ENCODE data around the gene IER5L.
"Not testable (repeated sequence)": the region's sequence is repeated elsewhere in the genome, so short reads cannot be mapped to it uniquely, and the experiment has no call there.

Gene IER5L

DNA sequence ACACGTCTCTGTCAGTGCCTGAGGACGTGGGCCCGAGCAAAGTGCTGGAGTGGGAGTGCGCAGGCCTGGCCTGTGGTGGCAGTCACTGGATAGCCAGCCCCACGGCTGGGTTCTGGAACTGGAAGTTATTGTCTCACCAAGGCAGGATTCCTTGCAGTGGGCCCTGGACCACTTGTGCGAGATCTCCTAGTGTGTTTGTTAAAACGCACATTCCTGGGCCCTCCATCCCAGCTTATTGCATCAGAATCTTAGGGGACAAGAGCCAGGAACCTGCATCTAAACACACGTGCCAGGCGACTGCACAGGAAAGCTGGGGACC is 40.0 kb downstream of the IER5L start:
- no peak for DNase-seq

DNA sequence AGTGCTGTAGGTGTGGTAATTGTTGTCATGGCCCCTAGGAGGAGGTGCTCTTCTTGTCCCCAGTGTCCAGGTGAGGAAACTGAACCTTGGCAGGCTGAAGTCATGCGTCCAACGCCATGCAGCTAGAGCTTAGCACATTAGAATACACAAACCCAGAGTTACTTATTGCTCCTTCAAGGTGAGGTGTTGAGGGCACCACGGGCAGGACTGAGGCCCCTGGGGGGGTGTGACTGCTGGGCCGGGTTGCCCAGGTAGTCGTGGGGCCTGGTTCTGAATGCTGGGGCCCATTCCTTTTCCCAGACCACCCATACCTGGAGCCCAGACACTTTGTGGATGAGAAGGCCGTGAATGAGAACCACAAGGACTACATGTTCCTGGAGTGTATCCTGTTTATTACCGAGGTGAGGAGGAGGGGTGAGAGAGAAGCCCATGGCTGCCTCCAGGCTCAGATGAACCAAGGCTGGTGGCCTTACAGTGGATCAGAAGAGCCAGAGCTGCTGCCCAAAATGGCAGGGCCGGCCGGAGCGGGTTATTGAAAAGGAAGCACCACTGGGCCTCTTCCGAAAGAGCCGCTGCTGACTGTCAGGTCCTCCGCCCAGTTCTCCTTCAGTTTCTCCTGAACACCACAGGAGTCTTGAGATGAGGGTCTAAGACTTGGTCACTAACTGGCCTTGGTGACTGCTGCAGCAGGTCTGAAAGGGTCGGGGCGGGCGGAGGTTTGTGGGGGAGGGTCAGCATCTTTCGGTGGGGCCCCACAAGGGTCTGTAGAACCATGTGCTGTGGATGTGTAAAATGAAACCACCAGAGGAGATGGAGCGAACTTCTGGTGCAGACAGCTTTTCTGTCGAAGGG is 40.5 kb downstream of the IER5L start:
- DNase-seq: no peak

DNA sequence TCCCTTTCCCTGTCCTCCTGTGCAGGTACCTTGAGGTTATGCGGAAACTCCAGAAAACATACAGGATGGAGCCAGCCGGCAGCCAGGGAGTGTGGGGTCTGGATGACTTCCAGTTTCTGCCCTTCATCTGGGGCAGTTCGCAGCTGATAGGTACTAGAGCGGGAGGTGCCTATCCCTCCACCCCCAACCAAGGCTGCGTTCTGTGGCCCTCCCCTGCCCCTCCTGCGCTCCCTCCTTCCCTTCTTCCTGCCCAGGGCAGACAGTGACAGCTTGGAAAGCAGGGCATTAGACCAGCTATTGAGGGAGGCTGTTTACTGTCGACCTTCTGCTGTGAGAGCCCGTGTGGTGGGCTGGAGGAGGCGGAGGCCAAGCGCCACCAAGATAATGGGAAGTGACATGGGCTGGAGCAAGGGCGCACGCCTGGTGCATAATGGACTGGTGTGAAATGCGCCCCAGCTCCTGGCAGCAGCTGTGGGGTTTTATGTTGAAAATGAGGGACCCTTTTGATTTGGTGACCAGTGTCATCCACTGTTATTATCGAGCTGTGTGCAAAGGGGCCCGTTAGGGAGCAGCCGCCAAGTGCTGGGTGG is 41.5 kb downstream of the IER5L start:
- DNase-seq: no peak

DNA sequence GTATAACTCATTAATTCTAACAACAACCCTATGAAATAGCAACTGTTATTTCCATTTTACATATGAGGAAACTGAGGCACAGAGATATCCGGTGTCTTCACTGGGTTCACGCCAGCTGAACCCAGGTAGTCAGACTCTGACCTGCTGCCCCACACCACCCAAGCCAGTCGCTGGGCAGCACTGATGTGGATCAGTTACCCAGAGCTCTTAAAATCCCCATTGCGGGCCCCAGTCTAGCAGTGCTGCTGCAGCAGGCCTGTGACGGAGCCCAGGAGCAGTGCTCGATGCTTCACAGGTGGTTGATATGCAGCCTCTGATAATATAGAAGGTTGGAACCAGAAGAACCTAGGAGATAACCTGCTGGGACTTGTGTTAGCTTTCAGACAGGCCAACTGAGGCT is 42.6 kb downstream of the IER5L start:
- no peak for DNase-seq

DNA sequence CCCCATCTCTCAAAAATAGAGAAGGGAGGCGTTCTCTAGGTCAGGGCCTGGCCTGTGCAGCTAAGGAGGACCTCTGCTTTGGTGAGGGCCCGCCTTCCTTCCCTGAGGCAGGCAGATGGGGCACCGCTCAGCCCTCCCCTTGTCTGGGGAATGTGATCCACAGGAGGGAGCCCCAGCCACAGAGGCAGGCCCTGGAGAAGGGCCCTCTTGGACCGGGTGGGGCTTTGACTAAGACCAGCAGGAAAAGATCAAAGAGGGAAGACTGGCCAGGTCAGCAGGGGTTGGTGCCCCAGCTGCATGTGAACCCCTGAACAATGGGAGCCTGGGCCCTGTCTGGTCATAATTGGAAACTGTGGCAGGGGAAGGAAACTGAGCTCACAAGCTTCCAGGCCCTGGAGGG is 45.0 kb downstream of the IER5L start:
- DNase-seq: no peak

- DNase-seq: peak; percentile 79 to 80
Measured at GRCh38 chr9:129131300-129132145, 46.5 kb downstream of the IER5L start.

DNA sequence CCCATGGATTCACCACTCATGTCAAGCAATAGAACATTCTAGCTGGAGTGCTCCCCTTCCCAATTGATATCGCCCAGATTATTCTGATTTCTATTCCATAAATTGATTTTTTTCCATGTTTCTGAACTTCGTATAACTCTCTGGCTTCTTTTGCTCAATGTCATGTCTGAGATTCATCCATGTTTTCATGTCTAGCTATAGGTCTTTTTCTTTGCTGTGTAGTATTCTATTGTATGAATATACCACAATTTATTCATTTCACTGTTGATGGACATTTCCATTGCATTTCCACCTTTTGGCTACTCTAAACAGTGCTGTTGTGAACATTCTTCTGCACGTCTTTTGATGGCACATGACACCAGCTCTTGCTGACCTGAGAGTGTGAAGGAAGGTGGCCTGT is 47.3 kb downstream of the IER5L start:
- no peak for DNase-seq

DNA sequence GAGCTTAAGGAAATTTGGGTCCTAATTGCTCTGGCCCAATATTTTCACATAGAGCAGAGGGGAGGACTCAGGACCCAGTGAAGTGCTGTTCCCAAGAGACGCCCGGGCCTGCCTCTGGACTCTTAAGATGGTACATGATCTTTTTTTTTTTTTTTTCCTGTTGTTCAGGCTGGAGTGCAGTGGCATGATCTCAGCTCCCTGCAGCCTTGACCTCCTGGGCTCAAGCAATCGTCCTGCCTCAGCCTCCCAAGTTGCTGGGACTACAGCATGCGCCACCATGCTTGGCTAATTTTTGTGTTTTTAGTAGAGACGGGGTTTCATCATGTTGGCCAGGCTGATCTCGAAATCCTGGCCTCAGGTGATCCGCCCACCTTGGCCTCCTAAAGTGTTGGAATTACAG is 47.8 kb downstream of the IER5L start:
- DNase-seq: not testable (repeated sequence)

DNA sequence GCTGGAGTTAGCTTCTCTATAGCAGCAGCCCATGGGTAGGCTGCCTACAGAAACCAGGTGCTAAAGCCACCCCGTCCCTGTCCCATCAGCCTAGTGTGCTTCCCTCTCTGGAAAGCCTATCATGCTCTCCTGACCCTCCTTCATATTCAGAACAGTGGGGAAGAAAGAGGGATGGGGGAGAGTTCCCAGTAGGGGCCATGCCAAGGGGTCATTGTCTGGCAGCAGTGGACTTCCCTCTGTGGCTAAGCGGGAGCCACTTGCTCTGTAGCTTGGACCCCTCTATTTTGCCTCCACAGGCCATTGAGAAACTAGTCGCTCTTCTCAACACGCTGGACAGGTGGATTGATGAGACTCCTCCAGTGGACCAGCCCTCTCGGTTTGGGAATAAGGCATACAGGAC is 49.4 kb downstream of the IER5L start:
- no peak for DNase-seq

GRCh38 chr9:129126749-129127618 is 51.1 kb downstream of the IER5L start:
- no peak for DNase-seq

Data from stimulated activated CD4-positive, alpha-beta T cell treated with anti-CD3 and anti-CD28 coated beads, Interleukin-4, amount 100 ng/mL, for 4 hours (primary cell).